ENCODE data around the gene GPC3.

GPC3 gene

DNA sequence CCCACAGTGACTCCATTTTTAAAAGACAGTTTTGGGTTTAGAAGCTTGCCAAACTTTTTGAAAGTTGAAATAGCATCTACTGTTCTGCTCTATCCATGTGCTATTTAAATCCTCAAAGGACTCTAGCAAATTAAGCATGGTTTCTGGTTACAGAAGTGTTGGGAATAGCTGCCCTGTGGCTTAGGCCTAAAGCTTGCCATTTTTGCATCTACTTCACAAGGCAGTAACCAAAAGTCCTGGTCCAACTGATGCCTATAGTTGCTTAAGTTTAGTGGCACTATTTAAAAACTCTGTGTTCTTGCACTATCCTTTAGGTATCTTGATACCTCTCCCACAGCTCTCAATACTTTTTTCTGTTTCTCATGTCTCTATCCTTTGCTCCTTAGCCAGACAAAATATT is 319.1 kb downstream of the GPC3 start:
- Histone ChIP-seq H3K9me3 (ENCODE audit: control insufficient read depth, insufficient read depth, low read length) (no peaks in the 10 kb centered on the region), H3K36me3 (ENCODE audit: control insufficient read depth, insufficient read depth, low read length) (no peaks in the 10 kb centered on the region), H3K4me1 (ENCODE audit: control insufficient read depth, insufficient read depth, low read length) (peaks cover 16% of the 10 kb centered on the region), H3K27me3 (ENCODE audit: control insufficient read depth, insufficient read depth, low read length) (no peaks in the 10 kb centered on the region), H3K9ac (ENCODE audit: low read depth, low read length) (no peak overlapping the region), H3K27ac (ENCODE audit: low read depth, low read length) (no peak overlapping the region), H3K4me3 (ENCODE audit: low read depth, low read length) (no peak overlapping the region)

DNA sequence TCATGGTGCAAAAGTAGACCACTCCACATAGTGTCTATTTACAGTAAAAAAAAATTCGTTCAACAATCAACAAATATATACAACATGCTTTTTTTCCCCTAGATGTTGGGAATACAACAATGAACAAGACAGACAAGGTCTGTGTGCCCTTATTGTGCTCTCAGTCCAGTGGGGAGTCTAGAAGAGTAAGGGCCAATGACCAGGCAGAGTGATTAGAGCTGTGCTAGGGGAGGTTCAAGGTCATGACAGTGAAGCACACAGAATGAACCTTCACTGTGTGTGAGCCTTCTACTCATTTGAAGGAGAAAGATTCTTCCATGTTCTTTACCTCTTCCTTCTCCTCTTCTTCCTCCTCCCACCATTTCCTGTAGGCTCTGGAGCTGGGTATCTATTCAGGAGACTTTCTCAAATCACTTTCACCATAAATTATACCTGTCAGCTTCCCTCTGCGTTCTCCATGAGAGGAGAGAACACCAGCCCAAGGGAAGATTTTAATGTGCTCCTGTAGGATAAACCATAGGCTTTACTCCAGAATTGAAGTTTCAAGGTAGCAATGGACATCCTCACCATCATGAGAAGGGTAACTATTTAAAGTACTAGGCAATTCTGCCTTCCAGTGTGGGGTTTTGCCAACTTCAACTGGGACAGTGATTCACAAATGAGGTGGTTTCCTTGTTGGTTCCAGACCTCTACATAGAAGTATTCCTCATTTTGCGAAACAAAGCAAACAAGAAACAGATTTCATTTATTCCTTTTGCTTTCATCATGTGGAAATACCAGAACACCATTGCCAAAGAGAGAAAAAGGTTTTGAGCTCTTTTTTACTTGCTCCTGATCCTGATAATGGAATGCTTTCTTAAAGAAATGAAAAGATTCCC is 323.2 kb downstream of the GPC3 start:
- H3K36me3 ChIP-seq (ENCODE audit: control insufficient read depth, insufficient read depth, low read length), result no peaks in the 10 kb centered on the region
- H3K9me3 ChIP-seq (ENCODE audit: control insufficient read depth, insufficient read depth, low read length), result no peaks in the 10 kb centered on the region
- H3K4me1 ChIP-seq (ENCODE audit: control insufficient read depth, insufficient read depth, low read length), result peaks cover 20% of the 10 kb centered on the region
- no peak overlapping the region for H3K9ac ChIP-seq (ENCODE audit: low read depth, low read length)
- H3K27ac ChIP-seq (ENCODE audit: low read depth, low read length), result no peak overlapping the region
- no peak overlapping the region for H3K4me3 ChIP-seq (ENCODE audit: low read depth, low read length)
- H3K27me3 ChIP-seq (ENCODE audit: control insufficient read depth, insufficient read depth, low read length), result no peaks in the 10 kb centered on the region

- Histone ChIP-seq H3K9me3 (ENCODE audit: control insufficient read depth, insufficient read depth, low read length) (no peaks in the 10 kb centered on the region), H3K36me3 (ENCODE audit: control insufficient read depth, insufficient read depth, low read length) (no peaks in the 10 kb centered on the region), H3K27me3 (ENCODE audit: control insufficient read depth, insufficient read depth, low read length) (no peaks in the 10 kb centered on the region), H3K4me1 (ENCODE audit: control insufficient read depth, insufficient read depth, low read length) (peaks cover 26% of the 10 kb centered on the region), H3K27ac (ENCODE audit: low read depth, low read length) (no peak overlapping the region), H3K9ac (ENCODE audit: low read depth, low read length) (no peak overlapping the region), H3K4me3 (ENCODE audit: low read depth, low read length) (no peak overlapping the region)
These were observed 325.1 kb downstream of the GPC3 start for GRCh38 chrX:133660281-133660680.

DNA sequence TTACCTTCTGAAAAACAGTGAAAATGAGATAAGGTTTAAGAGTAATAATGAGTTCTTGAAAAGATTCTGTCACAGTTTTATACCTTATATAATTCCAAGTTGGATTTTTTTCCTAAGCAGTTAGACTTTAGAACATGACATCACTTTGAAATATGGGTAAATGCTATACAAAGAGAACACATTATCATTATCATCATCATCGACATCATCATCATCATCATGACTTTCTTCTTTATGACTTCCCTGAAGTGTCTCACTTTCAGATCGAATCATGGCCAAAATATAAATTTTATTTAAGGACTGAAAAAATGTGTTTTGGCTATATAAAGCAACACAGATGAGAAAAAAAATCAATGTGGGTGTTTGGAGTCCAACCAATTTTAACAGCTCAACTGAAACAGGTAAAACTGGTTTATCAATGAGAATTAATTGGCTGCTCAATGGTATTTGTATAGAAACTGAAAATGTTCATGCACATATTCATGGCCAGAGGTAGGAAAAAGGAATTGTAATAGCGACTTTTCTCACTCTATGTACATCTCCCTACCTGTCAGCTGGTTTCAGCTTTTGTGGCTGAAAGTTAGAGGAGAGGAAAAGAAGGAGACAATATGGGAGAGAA is 327.0 kb downstream of the GPC3 start:
- Histone ChIP-seq H3K4me3 (ENCODE audit: low read depth, low read length) (no peak overlapping the region), H3K36me3 (ENCODE audit: control insufficient read depth, insufficient read depth, low read length) (no peaks in the 10 kb centered on the region), H3K27me3 (ENCODE audit: control insufficient read depth, insufficient read depth, low read length) (peaks cover 3% of the 10 kb centered on the region; the same call in 1 of the 2 replicates), H3K4me1 (ENCODE audit: control insufficient read depth, insufficient read depth, low read length) (peaks cover 26% of the 10 kb centered on the region), H3K9ac (ENCODE audit: low read depth, low read length) (no peak overlapping the region), H3K9me3 (ENCODE audit: control insufficient read depth, insufficient read depth, low read length) (no peaks in the 10 kb centered on the region), H3K27ac (ENCODE audit: low read depth, low read length) (no peak overlapping the region)

DNA sequence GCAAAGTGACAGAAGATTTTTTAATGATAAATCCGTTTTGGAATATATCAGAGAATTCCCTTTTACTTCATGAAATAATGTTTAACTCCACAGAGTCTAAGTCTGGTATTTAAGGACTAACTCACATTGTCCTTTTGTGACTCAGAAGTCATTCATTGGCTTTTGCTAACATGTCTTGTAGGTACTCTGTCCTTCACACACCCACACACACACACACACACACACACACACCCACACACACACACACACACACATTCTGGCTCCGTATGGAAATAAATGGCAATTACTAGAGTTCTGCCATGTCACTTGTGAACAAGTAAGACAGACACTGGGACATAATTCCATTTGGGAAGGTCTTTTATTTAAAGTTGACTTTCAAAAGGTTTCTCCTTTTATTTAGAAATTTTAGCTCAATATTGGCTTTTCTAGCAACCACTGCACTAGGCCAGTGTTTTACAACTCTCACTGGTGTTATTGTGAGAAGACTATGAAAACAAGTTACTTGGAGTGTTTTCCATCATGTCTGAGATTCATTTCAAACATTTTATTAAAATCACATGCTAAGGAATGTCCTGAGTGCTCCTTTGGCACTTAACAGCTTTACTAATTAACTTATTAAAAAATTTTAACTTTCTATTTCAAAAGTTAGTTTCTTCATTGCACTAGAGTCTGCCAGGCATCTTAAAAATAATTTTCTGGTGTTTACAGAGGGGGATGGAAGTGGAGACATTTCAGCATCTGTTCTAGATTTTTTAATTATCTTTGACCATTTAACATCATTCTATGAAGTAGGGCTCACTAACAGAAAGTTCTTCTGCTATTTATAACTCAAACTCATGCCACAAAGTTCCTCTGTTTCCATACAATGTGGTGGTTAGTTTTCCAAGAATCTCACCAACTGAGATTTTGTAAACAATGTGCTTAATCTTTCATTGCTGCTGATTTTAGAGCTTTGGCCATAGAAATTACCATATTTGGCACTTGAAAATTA is 329.8 kb downstream of the GPC3 start:
- peaks cover 36% of the 10 kb centered on the region for H3K4me1 ChIP-seq (ENCODE audit: control insufficient read depth, insufficient read depth, low read length)
- no peaks in the 10 kb centered on the region for H3K36me3 ChIP-seq (ENCODE audit: control insufficient read depth, insufficient read depth, low read length)
- no peaks in the 10 kb centered on the region for H3K9me3 ChIP-seq (ENCODE audit: control insufficient read depth, insufficient read depth, low read length)
- no peak overlapping the region for H3K9ac ChIP-seq (ENCODE audit: low read depth, low read length)
- H3K4me3 ChIP-seq (ENCODE audit: low read depth, low read length), result no peak overlapping the region
- H3K27ac ChIP-seq (ENCODE audit: low read depth, low read length), result no peak overlapping the region
- H3K27me3 ChIP-seq (ENCODE audit: control insufficient read depth, insufficient read depth, low read length), result peaks cover 3% of the 10 kb centered on the region; the same call in 1 of the 2 replicates

- Histone ChIP-seq H3K9me3 (ENCODE audit: control insufficient read depth, insufficient read depth, low read length) (no peaks in the 10 kb centered on the region), H3K4me3 (ENCODE audit: low read depth, low read length) (no peak overlapping the region), H3K27me3 (ENCODE audit: control insufficient read depth, insufficient read depth, low read length) (peaks cover 3% of the 10 kb centered on the region; the same call in 1 of the 2 replicates), H3K4me1 (ENCODE audit: control insufficient read depth, insufficient read depth, low read length) (peaks cover 34% of the 10 kb centered on the region), H3K36me3 (ENCODE audit: control insufficient read depth, insufficient read depth, low read length) (no peaks in the 10 kb centered on the region), H3K9ac (ENCODE audit: low read depth, low read length) (no peak overlapping the region), H3K27ac (ENCODE audit: low read depth, low read length) (no peak overlapping the region)
These were observed 330.6 kb downstream of the GPC3 start for GRCh38 chrX:133654811-133655210.

- Histone ChIP-seq H3K4me3 (ENCODE audit: low read depth, low read length) (no peak overlapping the region), H3K36me3 (ENCODE audit: control insufficient read depth, insufficient read depth, low read length) (no peaks in the 10 kb centered on the region), H3K27ac (ENCODE audit: low read depth, low read length) (no peak overlapping the region), H3K9me3 (ENCODE audit: control insufficient read depth, insufficient read depth, low read length) (no peaks in the 10 kb centered on the region), H3K4me1 (ENCODE audit: control insufficient read depth, insufficient read depth, low read length) (peaks cover 36% of the 10 kb centered on the region), H3K27me3 (ENCODE audit: control insufficient read depth, insufficient read depth, low read length) (peaks cover 3% of the 10 kb centered on the region; the same call in 1 of the 2 replicates), H3K9ac (ENCODE audit: low read depth, low read length) (no peak overlapping the region)
These were observed 332.0 kb downstream of the GPC3 start for GRCh38 chrX:133653358-133653757.

- Histone ChIP-seq H3K27ac (ENCODE audit: low read depth, low read length) (no peak overlapping the region), H3K4me1 (ENCODE audit: control insufficient read depth, insufficient read depth, low read length) (peaks cover 36% of the 10 kb centered on the region), H3K9ac (ENCODE audit: low read depth, low read length) (no peak overlapping the region), H3K9me3 (ENCODE audit: control insufficient read depth, insufficient read depth, low read length) (no peaks in the 10 kb centered on the region), H3K4me3 (ENCODE audit: low read depth, low read length) (no peak overlapping the region), H3K27me3 (ENCODE audit: control insufficient read depth, insufficient read depth, low read length) (peaks cover 3% of the 10 kb centered on the region; the same call in 1 of the 2 replicates), H3K36me3 (ENCODE audit: control insufficient read depth, insufficient read depth, low read length) (no peaks in the 10 kb centered on the region)
These were observed 333.2 kb downstream of the GPC3 start for GRCh38 chrX:133652185-133652584.

- no peaks in the 10 kb centered on the region for H3K9me3 ChIP-seq (ENCODE audit: control insufficient read depth, insufficient read depth, low read length)
- no peaks in the 10 kb centered on the region for H3K36me3 ChIP-seq (ENCODE audit: control insufficient read depth, insufficient read depth, low read length)
- peak overlapping the region; percentile 80 for H3K27ac ChIP-seq (ENCODE audit: low read depth, low read length)
These were observed 335.2 kb downstream of the GPC3 start for GRCh38 chrX:133650239-133650638.

GRCh38 chrX:133649651-133650050 is 335.7 kb downstream of the GPC3 start:
- Histone ChIP-seq H3K9me3 (ENCODE audit: control insufficient read depth, insufficient read depth, low read length) (no peaks in the 10 kb centered on the region), H3K4me1 (ENCODE audit: control insufficient read depth, insufficient read depth, low read length) (peaks cover 35% of the 10 kb centered on the region)

More at GRCh38 chrX:133650239-133650638, 335.2 kb downstream of the GPC3 start:
- Histone ChIP-seq H3K4me3 (ENCODE audit: low read depth, low read length) (no peak overlapping the region), H3K27me3 (ENCODE audit: control insufficient read depth, insufficient read depth, low read length) (peaks cover 3% of the 10 kb centered on the region; the same call in 1 of the 2 replicates), H3K4me1 (ENCODE audit: control insufficient read depth, insufficient read depth, low read length) (peaks cover 35% of the 10 kb centered on the region), H3K9ac (ENCODE audit: low read depth, low read length) (no peak overlapping the region)

More at GRCh38 chrX:133649651-133650050, 335.7 kb downstream of the GPC3 start:
- Histone ChIP-seq H3K27me3 (ENCODE audit: control insufficient read depth, insufficient read depth, low read length) (peaks cover 3% of the 10 kb centered on the region; the same call in 1 of the 2 replicates), H3K27ac (ENCODE audit: low read depth, low read length) (peak overlapping the region; percentile 80), H3K36me3 (ENCODE audit: control insufficient read depth, insufficient read depth, low read length) (no peaks in the 10 kb centered on the region), H3K9ac (ENCODE audit: low read depth, low read length) (0 out of 2 replicates have a peak overlapping the region, but pooled peaks have one; percentile 24), H3K4me3 (ENCODE audit: low read depth, low read length) (no peak overlapping the region)
